GM19193 (cell line): Measurements from ENCODE around the gene ATP9A.

Source experiments
- POLR2A ChIP-seq: IDR thresholded peaks from 4 replicates; pipeline ENCODE4 v1.6.1; 2011; ENCODE audit not compliant: insufficient read depth, insufficient read length; ENCODE audit errors: extremely low read depth

The ATP9A gene

DNA sequence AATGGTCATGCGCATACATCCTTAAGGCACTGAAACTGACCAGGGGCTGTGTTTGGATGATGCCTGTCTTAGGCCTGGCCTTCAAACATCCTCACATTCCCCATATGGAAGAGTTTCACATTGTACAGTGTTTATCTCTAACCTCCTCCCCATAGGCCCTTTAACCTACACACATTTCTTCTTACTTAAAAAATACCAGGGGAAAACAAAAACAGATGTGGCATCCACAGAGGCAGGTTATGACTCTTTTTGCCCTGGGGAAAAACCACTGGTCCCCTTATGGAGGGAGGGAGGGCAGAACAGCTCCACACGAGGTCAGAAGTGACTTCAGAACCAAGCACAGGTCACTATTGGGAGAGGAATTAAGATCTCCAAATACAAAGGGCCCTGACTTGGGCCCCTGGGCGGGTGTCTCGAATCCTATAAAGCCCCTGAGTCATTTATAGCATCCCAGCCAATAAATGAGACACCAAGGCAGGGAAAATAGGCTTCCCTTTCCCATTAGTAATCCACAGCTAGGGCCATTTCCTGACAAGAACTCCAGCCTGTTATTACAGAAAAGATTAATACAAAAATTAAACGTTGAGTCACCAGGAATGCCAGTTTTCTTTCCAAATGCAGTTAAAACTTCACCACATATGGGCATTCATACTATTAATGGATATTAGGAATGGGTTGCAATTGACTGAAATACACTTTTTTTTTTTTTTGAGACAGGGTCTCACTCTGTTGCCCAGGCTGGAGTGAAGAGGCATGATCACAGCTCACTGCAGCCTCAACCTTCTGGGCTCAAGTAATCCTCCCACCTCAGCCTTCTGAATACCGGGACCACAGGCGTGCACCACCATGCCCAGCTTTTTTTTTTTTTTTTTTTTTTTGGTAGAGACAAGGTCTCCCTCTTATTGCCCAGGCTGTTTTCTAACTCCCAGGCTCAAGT is 107.2 kb downstream of the ATP9A start:
- TF ChIP-seq POLR2A = no peak

DNA sequence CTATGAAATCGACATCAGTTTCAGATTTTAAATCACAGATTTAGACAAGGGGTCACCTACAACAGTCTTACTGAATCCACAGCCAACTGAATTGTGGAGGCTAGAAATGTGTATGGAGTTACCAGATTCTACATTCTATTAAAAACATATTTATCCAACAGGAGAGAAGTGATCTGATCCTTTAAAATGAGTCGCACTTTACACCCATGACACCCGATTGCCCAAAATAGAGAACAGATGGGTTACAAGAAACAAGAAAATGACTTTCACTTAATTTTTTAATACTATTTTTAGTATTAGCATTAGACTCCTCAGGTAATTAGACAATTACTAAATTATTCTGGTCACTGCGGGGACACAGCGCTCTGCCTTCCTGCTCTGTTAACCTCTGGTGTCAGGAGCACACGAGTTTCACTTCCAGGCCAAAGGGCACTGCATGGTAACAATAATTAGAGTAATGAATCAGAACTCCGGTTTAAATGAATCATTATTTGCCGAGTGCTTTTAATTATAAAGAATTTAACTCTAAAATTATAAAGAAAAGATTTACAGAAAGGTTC is 108.6 kb downstream of the ATP9A start:
- no peak for TF ChIP-seq POLR2A

DNA sequence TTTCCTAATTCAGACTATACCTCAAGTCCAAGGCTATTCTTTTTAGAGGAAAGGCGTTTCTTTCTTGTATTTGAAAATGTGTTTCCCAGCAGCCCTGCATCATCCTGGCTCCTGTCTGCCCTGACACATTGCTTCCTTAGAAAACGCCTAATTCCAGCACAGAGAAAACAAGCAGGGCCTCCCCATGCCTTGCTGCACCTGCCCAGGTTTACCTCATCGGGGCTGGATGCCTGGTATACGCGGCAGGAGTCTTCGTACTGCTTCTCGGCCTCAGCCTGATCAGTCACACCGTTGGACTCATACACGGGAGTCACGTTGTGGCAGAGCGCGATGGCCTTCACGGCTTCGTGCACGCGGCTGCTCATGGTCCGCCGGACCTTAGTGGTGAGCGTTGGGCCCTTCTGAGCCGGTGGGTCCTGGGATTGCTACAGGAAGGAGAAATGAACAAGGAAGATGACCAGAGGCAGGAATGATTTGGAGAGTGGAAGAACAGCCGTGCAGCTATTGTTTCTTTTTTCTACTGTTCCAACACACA is 111.4 kb downstream of the ATP9A start:
- TF ChIP-seq POLR2A = no peak

DNA sequence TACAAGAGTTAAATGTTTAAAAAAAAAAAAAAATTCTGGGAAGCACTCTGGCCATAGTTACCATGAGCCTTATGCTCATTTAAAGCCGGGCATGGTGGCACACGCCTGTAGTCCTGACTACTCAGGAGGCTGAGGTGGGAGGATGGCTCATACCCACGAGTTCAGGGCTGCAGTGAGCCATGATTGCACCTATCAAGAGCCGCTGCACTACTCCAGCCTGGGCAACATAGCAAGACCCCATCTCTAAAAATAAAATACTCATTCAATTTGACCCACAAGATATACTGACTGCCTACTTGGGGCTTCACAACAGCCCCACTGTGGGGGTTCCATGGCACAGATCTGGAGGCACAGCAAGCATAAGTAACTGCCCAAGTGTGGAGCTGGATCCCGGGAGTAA is 113.7 kb downstream of the ATP9A start:
- TF ChIP-seq POLR2A = no peak

DNA sequence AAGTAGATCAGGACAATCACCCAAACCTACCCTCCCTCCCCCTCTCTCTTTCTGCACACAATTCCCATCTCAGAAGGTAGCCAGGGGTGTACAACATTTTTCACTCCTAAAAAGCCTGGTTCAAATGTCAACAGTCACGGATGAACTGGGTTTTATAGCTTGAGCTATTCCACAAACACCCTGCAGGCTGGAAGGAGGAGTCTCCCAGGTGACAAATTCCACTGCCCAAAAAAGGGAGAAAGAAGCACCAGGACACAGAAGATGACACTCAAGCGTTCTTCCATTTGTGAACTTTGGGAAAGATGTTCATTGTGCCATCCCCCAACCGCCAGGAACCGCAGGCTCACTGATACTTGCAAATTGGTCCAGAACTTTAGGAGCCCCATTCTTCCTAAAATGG is 114.1 kb downstream of the ATP9A start:
- no peak for TF ChIP-seq POLR2A

DNA sequence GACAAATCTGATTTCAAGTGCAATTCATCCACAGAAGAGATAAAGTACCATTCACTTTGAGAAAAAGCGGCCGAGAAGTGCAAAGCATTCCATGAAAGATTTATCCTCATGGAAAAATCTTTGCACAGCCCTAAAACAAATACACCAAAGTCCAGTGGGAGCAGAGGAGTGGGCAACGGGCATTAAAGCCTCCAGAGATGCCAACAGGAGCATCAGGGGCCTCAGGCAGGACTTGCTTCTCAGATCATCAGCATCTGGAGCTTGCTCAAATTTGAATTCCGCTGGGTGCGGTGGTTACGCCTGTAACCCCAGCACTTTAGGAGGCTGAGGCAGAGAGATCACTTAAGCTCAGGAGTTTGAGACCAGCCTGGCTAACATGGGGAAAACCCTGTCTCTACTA is 115.0 kb downstream of the ATP9A start:
- no peak for TF ChIP-seq POLR2A

DNA sequence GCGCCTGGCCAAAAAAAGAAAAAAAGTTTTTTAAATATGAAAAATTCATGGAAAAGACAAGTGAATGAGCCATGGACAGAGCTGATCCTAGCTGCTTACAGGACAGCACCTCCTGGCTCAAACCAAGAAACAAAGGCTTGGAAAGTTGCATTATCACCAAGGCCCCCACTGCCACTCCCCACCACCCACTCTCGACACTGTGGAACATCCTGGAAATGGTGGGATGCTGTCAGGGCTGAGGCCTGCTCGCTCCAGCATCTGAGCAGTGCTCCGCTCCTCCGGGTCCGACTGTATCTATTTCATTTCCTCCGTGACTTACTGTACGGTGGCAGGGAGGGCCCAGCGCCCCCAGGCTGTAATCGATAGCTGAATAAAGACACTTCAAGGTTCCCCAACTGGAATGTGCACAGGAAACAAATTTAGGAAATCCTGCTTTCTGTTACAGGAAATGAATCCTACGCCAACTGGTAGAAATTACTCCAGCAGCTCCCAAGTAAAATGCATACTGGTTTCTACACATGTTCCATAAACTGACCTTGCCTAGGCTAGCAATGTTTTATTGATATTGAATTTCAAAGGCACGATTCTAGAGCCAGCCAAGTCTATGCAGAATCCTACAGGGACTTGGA is 116.2 kb downstream of the ATP9A start:
- no peak for TF ChIP-seq POLR2A

DNA sequence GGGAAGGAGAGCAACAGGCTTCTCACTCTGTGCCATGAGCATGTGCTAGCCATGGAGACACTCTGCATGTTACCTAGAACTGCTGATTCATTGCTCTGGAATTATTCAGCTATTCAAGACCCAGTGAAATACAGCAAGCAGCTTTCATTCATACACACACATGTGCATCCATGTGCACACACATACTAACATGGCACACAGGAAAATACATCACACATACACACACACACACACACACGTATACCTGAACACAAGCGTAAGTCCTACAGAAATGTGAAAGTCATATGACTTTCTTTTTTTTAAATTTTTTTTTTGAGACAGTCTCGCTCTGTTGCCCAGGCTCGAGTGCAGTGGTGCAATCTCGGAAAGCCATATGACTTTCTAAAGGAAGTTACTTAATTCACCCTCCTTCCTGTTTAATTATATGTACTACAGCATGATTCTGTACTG is 117.5 kb downstream of the ATP9A start:
- TF ChIP-seq POLR2A = no peak

DNA sequence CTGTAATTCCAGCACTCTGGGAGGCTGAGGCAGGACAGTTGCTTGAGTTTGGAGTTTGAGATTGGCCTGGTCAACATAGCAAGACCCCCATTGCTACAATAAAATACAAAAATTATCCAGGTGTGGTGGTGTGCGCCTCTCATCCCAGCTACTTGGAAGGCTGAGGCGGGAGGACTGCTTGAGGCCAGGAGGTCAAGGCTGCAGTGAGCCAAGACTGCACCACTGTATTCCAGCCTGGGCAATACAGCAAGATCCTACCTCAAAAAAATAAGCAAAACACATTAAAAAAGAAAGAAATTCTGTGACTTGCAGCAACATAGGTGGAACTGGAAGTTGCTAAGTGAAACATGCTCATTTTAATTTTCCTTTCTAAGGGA is 119.6 kb downstream of the ATP9A start:
- TF ChIP-seq POLR2A = no peak

DNA sequence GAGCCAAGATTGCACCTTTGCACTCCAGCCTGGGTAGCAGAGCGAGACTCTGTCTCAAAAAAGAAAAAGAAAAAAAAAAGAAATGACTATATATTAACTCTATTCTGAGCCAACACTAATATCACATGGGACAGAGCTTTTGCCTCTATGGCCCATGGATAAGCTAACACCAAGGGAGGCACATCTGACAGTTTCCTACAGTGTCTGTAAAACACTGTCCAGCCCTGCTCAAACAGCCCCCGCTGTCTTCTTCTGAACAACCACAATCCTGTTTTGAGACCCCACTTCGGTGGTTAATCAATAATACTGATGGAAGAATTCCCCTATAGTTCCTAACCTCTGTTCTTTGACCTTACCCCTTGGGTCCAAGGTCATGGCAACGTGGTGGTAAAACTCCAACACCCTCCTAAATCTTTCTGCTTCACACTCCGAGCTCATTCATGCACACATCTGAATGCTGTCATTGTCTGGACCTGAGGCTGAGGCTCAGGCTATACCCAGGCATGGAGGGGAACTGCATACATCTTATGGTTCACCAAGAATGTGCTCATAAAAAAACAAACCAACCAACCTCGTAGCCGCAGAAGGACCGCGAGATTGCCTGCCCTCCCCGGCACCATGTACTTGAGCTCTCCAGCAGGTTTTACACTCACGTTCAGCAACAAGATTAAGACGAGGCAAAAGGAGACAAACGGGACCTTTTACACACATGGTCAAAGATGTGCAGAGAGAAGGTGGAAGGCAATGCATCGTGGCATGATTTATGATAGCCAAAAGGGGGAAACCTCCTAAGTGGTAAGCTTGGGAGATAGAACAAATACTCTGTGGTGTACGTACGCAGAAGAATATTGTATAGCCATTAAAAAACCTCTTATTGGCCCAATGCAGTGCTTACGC is 120.3 kb downstream of the ATP9A start:
- TF ChIP-seq POLR2A = no peak

DNA sequence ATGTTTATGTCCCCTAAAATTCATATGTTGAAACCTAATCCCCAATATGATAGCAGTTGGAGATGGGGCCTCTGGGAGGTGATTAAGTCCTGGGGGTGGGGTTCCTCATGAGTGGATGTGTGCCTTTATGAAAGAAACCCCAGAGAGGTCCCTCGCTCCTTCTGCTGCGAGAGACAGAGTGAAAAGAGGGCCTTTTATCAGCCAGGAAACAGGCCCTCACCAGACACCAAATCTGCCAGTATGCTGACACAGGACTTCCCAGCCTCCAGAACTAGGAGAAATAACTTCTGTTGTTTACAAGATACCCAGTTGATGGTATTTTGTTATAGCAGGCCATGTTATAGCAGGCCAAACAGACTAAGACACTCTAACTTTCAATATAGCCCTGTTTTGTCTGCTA is 124.8 kb downstream of the ATP9A start:
- no peak for TF ChIP-seq POLR2A

DNA sequence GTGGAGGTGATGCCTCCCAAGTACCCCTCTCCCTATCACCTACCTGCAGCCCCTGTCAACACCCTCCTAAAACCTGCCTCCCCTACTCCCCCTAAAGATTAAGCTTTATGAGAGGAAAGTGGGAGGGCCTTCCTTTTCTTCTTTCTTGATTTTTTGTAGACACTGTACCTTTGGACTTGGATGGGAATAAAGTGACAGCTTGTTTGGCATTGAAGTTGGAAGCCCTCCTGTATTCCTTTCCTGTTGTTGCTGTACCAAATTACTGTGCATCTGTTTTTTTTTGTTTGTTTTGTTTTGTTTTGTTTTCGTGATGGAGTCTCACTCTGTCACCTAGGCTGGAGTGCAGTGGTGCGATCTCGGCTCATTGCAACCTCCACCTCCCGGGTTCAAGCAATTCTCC is 126.3 kb downstream of the ATP9A start:
- TF ChIP-seq POLR2A = no peak

DNA sequence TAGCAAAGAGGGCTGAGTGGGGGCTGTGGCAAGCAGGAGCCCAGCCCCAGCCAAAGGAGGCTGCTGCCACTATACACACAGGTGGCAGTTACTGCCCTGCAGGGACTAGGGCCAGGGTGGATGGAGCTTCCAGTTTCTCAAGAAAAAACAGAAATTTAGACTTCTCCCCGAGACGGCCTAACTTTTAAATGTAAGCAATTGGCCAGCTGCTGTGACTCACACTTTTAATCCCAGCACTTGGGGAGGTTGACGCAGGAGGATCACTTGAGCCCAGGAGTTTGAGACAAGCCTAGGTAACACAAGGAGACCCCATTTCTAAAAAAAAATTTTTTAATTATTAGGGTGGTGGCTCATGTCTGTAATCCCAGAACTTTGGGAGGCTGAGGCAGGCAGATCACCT is 127.4 kb downstream of the ATP9A start:
- TF ChIP-seq POLR2A = no peak

DNA sequence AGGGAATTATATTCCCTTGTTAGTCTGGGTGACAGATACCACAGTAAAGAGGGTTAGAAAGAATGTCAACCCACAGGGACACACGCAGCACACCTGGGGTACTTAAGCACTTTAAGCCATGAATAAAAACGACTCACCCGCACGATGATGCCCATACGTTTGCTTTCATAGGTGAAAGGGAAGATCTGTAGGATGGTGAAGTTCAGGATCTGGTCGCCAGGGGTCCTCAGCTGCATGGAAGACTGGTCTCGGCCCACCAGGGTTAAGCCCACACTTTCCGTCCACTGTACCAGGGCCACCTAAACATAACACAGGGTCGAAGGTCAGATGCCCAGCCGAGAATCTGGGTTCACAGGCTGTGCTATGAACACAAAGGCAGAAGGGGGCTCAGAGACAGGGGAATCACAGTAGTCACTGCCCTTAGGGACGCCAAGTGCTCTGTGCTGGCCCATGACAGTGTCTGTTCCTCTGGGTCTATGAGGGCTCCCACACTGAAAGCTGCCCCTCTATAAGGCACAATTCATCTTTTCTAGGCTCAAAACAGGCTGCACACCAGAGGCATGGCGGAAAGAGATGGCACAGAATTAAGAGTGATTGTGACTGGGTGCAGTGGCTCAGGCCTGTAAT is 128.9 kb downstream of the ATP9A start:
- no peak for TF ChIP-seq POLR2A
